Fibroblast of lung (primary cell): ENCODE results near the gene DKK3. TPM values are rescaled to one million over a fixed set of nuclear protein-coding genes. Genes with fewer than 3 reads are reported as not detected.

Experiments
- DNase-seq, 2 donors: peaks; one replicate each; pipeline versions ENCODE4 v3.0.0 to v3.0.0-alpha.2; 2010; ENCODE audit warnings: low read depth in 2 of 2
- H2AFZ ChIP-seq: 2 replicates; pipeline ENCODE4 v1.5.1; 2012; ENCODE audit warnings: low read length, control low read depth, inconsistent platforms
- H3K27ac ChIP-seq: 2 replicates; pipeline ENCODE4 v1.5.1; 2011; ENCODE audit warnings: low read length, control low read depth; ENCODE audit not compliant: insufficient read depth
- H3K27me3 ChIP-seq: 2 replicates; pipeline ENCODE4 v1.5.1; 2011; ENCODE audit warnings: mild to moderate bottlenecking, low read length; ENCODE audit not compliant: control insufficient read depth, insufficient read depth
- H3K36me3 ChIP-seq: 2 replicates; pipeline ENCODE4 v1.5.1; 2011; ENCODE audit warnings: low read length; ENCODE audit not compliant: control insufficient read depth, insufficient read depth
- H3K4me1 ChIP-seq: 2 replicates; pipeline ENCODE4 v1.5.1; 2011; ENCODE audit warnings: low read length; ENCODE audit not compliant: control insufficient read depth, insufficient read depth; ENCODE audit errors: extremely low read depth
- H3K4me2 ChIP-seq: 2 replicates; pipeline ENCODE4 v1.5.1; 2011; ENCODE audit warnings: low read length, control low read depth; ENCODE audit not compliant: insufficient read depth; ENCODE audit errors: extremely low read depth
- H3K4me3 ChIP-seq, 4 experiments: fragments of 200-600 bp in 1 of 4; sonication (generic) in 1 of 4; replicated peaks in 1 of 4; 2 replicates each; pipeline ENCODE4 v1.5.1; 2011 to 2016; ENCODE audit warnings: low read length in 4 of 4, low read depth in 3 of 4, mild to moderate bottlenecking in 3 of 4, control low read depth in 2 of 4, inconsistent platforms in 1 of 4, mixed read lengths in 1 of 4; ENCODE audit not compliant: insufficient read depth in 1 of 4; ENCODE audit errors: control extremely low read depth in 1 of 4
- H3K79me2 ChIP-seq: 2 replicates; pipeline ENCODE4 v1.5.1; 2012; ENCODE audit warnings: mild to moderate bottlenecking, low read length, inconsistent platforms; ENCODE audit not compliant: control insufficient read depth, insufficient read depth
- H3K9ac ChIP-seq: 2 replicates; pipeline ENCODE4 v1.5.1; 2011; ENCODE audit warnings: mild to moderate bottlenecking, low read length, control low read depth; ENCODE audit not compliant: insufficient read depth
- H3K9me3 ChIP-seq: 2 replicates; pipeline ENCODE4 v1.5.1; 2012; ENCODE audit warnings: low read depth, low read length; ENCODE audit not compliant: control insufficient read depth, insufficient read depth
- H4K20me1 ChIP-seq: 2 replicates; pipeline ENCODE4 v1.5.1; 2011; ENCODE audit warnings: low read length; ENCODE audit not compliant: control insufficient read depth, insufficient read depth; ENCODE audit errors: extremely low read depth
- EZH2 ChIP-seq: IDR thresholded peaks from 2 replicates; pipeline ENCODE4 v1.5.1; 2012; ENCODE audit warnings: low read length, control low read depth, mild to moderate bottlenecking; ENCODE audit errors: missing control alignments
- polyA plus RNA-seq, 2 donors: library from polyadenylated mRNA; depleted of rRNA in 1 of 2; stranded (reverse) in 1 of 2; unstranded in 1 of 2; fragments of >200 nt; gene quantifications; 2 replicates each; pipeline ENCODE4 v1.2.1, GENCODE V29; 2011 to 2012; ENCODE audit warnings: missing spikeins in 1 of 2
- total RNA-seq: library from RNA; depleted of rRNA; stranded (reverse); fragments of >200 nt; gene quantifications from 2 replicates; pipeline ENCODE4 v1.2.1, GENCODE V29; 2014
- TF ChIP-seq, protein P1 (sequence below), 2 donors: IDR thresholded peaks in 1 of 2; conservative IDR thresholded peaks in 1 of 2; 1 replicate in 1 of 2; 2 replicates in 1 of 2; pipeline ENCODE4 v1.5.1; 2011 to 2012; ENCODE audit warnings: low read length in 2 of 2, control low read depth in 1 of 2, inconsistent platforms in 1 of 2, low read depth in 1 of 2, mild to moderate bottlenecking in 1 of 2

DKK3 gene
- total and polyA plus RNA-seq, 2 donors (not counting 1 experiment from before 2014, with no cell fraction given), result 1,064 to 1,566 TPM

GRCh38 chr11:11980200-11980599 is 28.2 kb downstream of the DKK3 start:
- Histone ChIP-seq H3K27ac (peak overlapping the region; percentile 95), H3K9ac (peak overlapping the region; percentile 58), H3K9me3 (no peaks in the 10 kb centered on the region), H4K20me1 (no peaks in the 10 kb centered on the region), H3K4me1 (peaks cover 79% of the 10 kb centered on the region), H3K4me3 (no peak overlapping the region), H3K36me3 (peaks cover 2% of the 10 kb centered on the region), H2AFZ (no peak overlapping the region), H3K4me2 (peak overlapping the region; percentile 54), H3K79me2 (peaks cover 14% of the 10 kb centered on the region), H3K27me3 (no peaks in the 10 kb centered on the region)
- TF ChIP-seq, protein P1, sequence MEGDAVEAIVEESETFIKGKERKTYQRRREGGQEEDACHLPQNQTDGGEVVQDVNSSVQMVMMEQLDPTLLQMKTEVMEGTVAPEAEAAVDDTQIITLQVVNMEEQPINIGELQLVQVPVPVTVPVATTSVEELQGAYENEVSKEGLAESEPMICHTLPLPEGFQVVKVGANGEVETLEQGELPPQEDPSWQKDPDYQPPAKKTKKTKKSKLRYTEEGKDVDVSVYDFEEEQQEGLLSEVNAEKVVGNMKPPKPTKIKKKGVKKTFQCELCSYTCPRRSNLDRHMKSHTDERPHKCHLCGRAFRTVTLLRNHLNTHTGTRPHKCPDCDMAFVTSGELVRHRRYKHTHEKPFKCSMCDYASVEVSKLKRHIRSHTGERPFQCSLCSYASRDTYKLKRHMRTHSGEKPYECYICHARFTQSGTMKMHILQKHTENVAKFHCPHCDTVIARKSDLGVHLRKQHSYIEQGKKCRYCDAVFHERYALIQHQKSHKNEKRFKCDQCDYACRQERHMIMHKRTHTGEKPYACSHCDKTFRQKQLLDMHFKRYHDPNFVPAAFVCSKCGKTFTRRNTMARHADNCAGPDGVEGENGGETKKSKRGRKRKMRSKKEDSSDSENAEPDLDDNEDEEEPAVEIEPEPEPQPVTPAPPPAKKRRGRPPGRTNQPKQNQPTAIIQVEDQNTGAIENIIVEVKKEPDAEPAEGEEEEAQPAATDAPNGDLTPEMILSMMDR (conservative IDR thresholded peaks at IDR 0.05 in 1 of 2, IDR thresholded peaks at IDR 0.05 in 1 of 2; ENCODE audit: low read depth in 1 of 2, low read length in 2 of 2), result no peak
- no peak for TF ChIP-seq EZH2
- DNase-seq, result no peak

DNA sequence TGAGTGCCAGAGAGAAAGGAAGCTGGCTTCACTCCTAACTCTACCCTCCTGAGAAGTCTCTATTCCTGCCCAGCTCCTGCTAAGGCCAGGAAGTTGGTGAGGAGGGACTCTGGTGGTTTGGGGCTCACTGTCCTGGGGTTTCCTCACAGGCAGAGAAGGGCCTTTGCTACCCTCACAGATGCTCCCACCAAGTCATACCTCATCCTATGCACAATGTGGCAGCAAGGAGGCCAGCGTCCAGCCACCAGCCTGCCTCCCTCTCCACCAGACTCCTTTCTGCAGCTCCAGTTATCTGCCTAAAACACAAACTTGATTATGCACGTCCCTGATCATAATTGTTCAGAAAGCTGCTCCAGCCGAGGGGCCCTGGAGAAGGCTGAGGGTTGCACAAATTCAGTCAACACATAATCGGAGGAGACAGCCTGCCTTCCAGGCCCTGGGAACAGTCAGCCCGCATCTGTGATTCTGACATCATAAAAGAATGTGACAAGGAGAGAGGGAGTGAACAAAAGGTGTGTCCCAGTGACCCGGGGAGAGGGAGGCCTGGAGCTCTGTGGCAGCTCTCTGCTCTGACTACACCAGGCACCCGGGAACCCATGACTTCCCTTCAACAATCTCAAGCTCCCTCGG is 28.8 kb downstream of the DKK3 start:
- H3K9ac ChIP-seq, result peak overlapping the region; percentile 62
- H3K36me3 ChIP-seq, result peaks cover 2% of the 10 kb centered on the region
- H3K27me3 ChIP-seq, result no peaks in the 10 kb centered on the region
- H3K4me2 ChIP-seq, result peak overlapping the region; percentile 54
- no peak overlapping the region for H2AFZ ChIP-seq
- TF ChIP-seq EZH2, result no peak
- TF ChIP-seq, protein P1 (conservative IDR thresholded peaks at IDR 0.05 in 1 of 2, IDR thresholded peaks at IDR 0.05 in 1 of 2; ENCODE audit: low read depth in 1 of 2, low read length in 2 of 2), result no peak
- H4K20me1 ChIP-seq, result no peaks in the 10 kb centered on the region
- no peaks in the 10 kb centered on the region for H3K9me3 ChIP-seq
- DNase-seq, result peak; percentile 82 to 84
- H3K27ac ChIP-seq, result peak overlapping the region; percentile 95
- H3K4me3 ChIP-seq, result no peak overlapping the region
- peaks cover 12% of the 10 kb centered on the region for H3K79me2 ChIP-seq
- H3K4me1 ChIP-seq, result peaks cover 77% of the 10 kb centered on the region

DNA sequence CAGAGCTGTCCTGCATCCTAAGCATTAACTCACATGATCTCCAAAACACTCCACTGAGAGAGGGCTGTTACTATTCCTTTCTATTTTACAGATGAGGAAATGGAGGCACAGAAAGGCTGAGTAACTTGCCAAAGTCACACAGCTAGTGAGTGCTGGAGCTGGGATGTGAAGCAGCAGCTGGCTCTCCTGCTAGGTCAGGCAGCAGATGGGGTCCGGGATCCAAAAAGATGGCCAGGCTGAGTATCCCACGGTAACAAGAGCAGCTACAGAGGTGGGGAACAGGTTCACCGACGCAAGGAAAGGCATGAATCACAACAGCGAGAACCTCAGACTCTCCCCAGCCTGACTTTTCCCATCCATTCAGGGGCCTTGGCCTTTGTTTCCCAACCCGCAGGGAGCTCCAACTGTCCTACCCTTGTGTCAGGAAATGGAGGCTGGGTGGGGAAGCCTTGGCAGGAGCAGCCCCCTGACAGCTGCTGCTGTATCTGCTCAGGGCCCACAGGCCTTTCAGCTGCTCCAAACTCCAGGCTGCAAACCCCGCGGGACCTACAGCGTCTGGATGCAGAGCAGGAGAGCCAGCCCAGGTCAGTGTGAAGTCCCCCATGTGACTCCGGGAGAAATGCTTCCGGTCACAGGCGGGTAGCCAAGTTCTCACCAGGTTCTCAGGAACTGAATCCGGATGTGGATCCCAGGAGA is 29.5 kb downstream of the DKK3 start:
- H3K27ac ChIP-seq, result peak overlapping the region; percentile 95
- H3K9ac ChIP-seq, result peak overlapping the region; percentile 62
- H3K4me2 ChIP-seq, result no peak overlapping the region
- peaks cover 2% of the 10 kb centered on the region for H3K36me3 ChIP-seq
- peaks cover 14% of the 10 kb centered on the region for H3K79me2 ChIP-seq
- H3K27me3 ChIP-seq, result no peaks in the 10 kb centered on the region
- peaks cover 78% of the 10 kb centered on the region for H3K4me1 ChIP-seq
- no peak overlapping the region for H2AFZ ChIP-seq
- no peak overlapping the region for H3K4me3 ChIP-seq
- H4K20me1 ChIP-seq, result no peaks in the 10 kb centered on the region
- H3K9me3 ChIP-seq, result no peaks in the 10 kb centered on the region
- DNase-seq, result peak; percentile 71 to 78
- no peak for TF ChIP-seq EZH2
- TF ChIP-seq, protein P1 (conservative IDR thresholded peaks at IDR 0.05 in 1 of 2, IDR thresholded peaks at IDR 0.05 in 1 of 2; ENCODE audit: low read depth in 1 of 2, low read length in 2 of 2), result no peak
